ENCODE measurements around the gene MAP3K2. TPM values are rescaled to one million over a fixed set of nuclear protein-coding genes. Genes with fewer than 3 reads are reported as not detected.
A peak's percentile ranks its signal among the peaks of the same experiment; 100 is the strongest.

Gene MAP3K2
- total and polyA plus RNA-seq, 11 donors, result 4.0 to 37.6 (median 22.1) TPM

GRCh38 chr2:127360242-127360641, 27.5 kb downstream of the MAP3K2 start:
- no peak for ATAC-seq
- no peaks in the 10 kb centered on the region for H3K36me3 ChIP-seq
- WGBS, 4 donors, result 61 to 82% (median 69%) methylated on average over 2 of the region's 2 CpGs
- no peaks in the 10 kb centered on the region for H3K27me3 ChIP-seq
- no peak overlapping the region for H3K27ac ChIP-seq
- H3K9me3 ChIP-seq, result peaks cover 0 to 5% (median 0%) of the 10 kb centered on the region in 12 donors
- H3K4me1 ChIP-seq, result peaks cover 0 to 50% (median 23%) of the 10 kb centered on the region in 12 donors
- intact Hi-C loops (cut with DNase I), result no loop called here
- TF ChIP-seq POLR2A (IDR thresholded peaks at IDR 0.05), result no peak
- no peak for TF ChIP-seq CTCF (IDR thresholded peaks at IDR 0.05)
- H3K4me3 ChIP-seq, result no peak overlapping the region
- DNase-seq, result no peak

- DNase-seq (no peak), ATAC-seq (peak in 1 of 4 donors; percentile 34)
- TF ChIP-seq POLR2A (IDR thresholded peaks at IDR 0.05) (no peak), CTCF (IDR thresholded peaks at IDR 0.05) (no peak)
- WGBS, 4 donors, result 38 to 61% (median 46%) methylated on average over 5 of the region's 5 CpGs
- Histone ChIP-seq H3K27me3 (no peaks in the 10 kb centered on the region), H3K36me3 (no peaks in the 10 kb centered on the region), H3K4me3 (no peak overlapping the region), H3K9me3 (peaks cover 0 to 5% (median 0%) of the 10 kb centered on the region in 12 donors), H3K27ac (no peak overlapping the region), H3K4me1 (peaks cover 0 to 47% (median 20%) of the 10 kb centered on the region in 12 donors)
- intact Hi-C loops (cut with DNase I), result loop anchor here in 3 of 10 donors (5.0 to 10.0 kb wide), 3 partner anchors 53 to 58 kb away; partner anchors contain the start of gene PROC (in 2 of the 3)
Measured at GRCh38 chr2:127359520-127359919, 28.3 kb downstream of the MAP3K2 start.

GRCh38 chr2:127358971-127359370, 28.8 kb downstream of the MAP3K2 start:
- TF ChIP-seq POLR2A (IDR thresholded peaks at IDR 0.05) (no peak), CTCF (IDR thresholded peaks at IDR 0.05) (no peak)
- Histone ChIP-seq H3K9me3 (peaks cover 0 to 5% (median 0%) of the 10 kb centered on the region in 12 donors), H3K27ac (no peak overlapping the region), H3K27me3 (no peaks in the 10 kb centered on the region), H3K4me3 (no peak overlapping the region), H3K4me1 (peaks cover 0 to 46% (median 18%) of the 10 kb centered on the region in 12 donors), H3K36me3 (no peaks in the 10 kb centered on the region)
- DNase-seq (no peak), ATAC-seq (no peak)
- intact Hi-C loops (cut with DNase I), result loop anchor here in 3 of 10 donors (5.0 to 10.0 kb wide), 3 partner anchors 53 to 58 kb away; partner anchors contain the start of gene PROC (in 2 of the 3)
- WGBS, 4 donors, result 96 to 99% (median 97%) methylated on average over 2 of the region's 2 CpGs

GRCh38 chr2:127358044-127358443, 29.7 kb downstream of the MAP3K2 start:
- Histone ChIP-seq H3K4me3 (no peak overlapping the region), H3K4me1 (peaks cover 0 to 43% (median 16%) of the 10 kb centered on the region in 12 donors), H3K36me3 (no peaks in the 10 kb centered on the region), H3K9me3 (peaks cover 0 to 5% (median 0%) of the 10 kb centered on the region in 12 donors), H3K27ac (no peak overlapping the region), H3K27me3 (no peaks in the 10 kb centered on the region)
- DNase-seq, result no peak
- ATAC-seq, result no peak
- no peak for TF ChIP-seq CTCF (IDR thresholded peaks at IDR 0.05)
- intact Hi-C loops (cut with DNase I), result loop anchor here in 3 of 10 donors (5.0 to 10.0 kb wide), 3 partner anchors 54 to 59 kb away; partner anchors contain the start of gene PROC (in 2 of the 3)
- WGBS, 4 donors, result 86 to 92% (median 90%) methylated on average over 3 of the region's 3 CpGs
